ENCODE results near the gene HAP1. TPM values are rescaled to one million over a fixed set of nuclear protein-coding genes. Genes with fewer than 3 reads are reported as not detected.

Gene HAP1
- total RNA-seq, 1 donor from 2014 or later: 0.45 TPM

GRCh38 chr17:41738077-41738800 is 3.8 kb upstream of the HAP1 start:
- DNase-seq (ENCODE audit: low spot score in 2 of 2, unreplicated experiment in 2 of 2): peak; percentile 67 to 88
- no peaks in the 10 kb centered on the region for H3K36me3 Mint-ChIP-seq
- peaks cover 47% of the 10 kb centered on the region for H3K27me3 Mint-ChIP-seq (ENCODE audit: low read depth)
- no peak overlapping the region for H3K4me3 Mint-ChIP-seq
- TF ChIP-seq CTCF (IDR thresholded peaks at IDR 0.05; ENCODE audit: unreplicated experiment): peak; percentile 97
- H3K9me3 Mint-ChIP-seq: no peaks in the 10 kb centered on the region
- peaks cover 16% of the 10 kb centered on the region for H3K4me1 Mint-ChIP-seq
- peak overlapping the region; percentile 47 for H3K27ac Mint-ChIP-seq

GRCh38 chr17:41737680-41738023 is 3.2 kb upstream of the HAP1 start:
- H3K4me1 Mint-ChIP-seq: peaks cover 16% of the 10 kb centered on the region
- TF ChIP-seq CTCF (IDR thresholded peaks at IDR 0.05; ENCODE audit: unreplicated experiment): no peak
- no peak overlapping the region for H3K4me3 Mint-ChIP-seq
- no peak overlapping the region for H3K27ac Mint-ChIP-seq
- H3K36me3 Mint-ChIP-seq: no peaks in the 10 kb centered on the region
- H3K27me3 Mint-ChIP-seq (ENCODE audit: low read depth): peaks cover 53% of the 10 kb centered on the region
- no peak for DNase-seq (ENCODE audit: low spot score in 2 of 2, unreplicated experiment in 2 of 2)
- no peaks in the 10 kb centered on the region for H3K9me3 Mint-ChIP-seq

GRCh38 chr17:41736983-41737679 is 2.7 kb upstream of the HAP1 start:
- no peak overlapping the region for H3K4me3 Mint-ChIP-seq

DNA sequence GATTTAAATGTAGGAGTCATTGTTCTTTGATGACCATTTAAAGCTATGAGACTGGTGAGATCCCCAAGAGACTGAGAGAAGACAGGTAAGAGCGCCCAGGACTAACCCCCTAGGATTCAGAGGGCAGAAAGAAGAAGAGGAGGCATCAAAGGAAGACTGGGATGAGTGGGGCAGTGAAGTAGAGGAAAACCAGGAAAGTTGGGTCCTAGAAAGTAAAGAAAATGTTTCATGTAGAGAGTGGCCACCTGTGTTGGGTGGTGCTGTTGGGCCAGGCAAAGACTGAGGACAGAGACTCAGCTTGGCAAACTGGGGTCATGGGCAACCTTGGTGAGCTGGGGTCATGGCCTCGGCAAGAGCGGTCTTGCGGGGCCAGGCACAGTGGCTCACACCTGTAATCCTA is 1.3 kb upstream of the HAP1 start:
- peak overlapping the region; percentile 3 for H3K4me3 Mint-ChIP-seq

More at GRCh38 chr17:41736983-41737679, 2.7 kb upstream of the HAP1 start:
- Mint-ChIP-seq H3K27ac (no peak overlapping the region), H3K4me1 (peaks cover 16% of the 10 kb centered on the region), H3K27me3 (ENCODE audit: low read depth) (peaks cover 58% of the 10 kb centered on the region), H3K36me3 (no peaks in the 10 kb centered on the region), H3K9me3 (no peaks in the 10 kb centered on the region)
- no peak for DNase-seq (ENCODE audit: low spot score in 2 of 2, unreplicated experiment in 2 of 2)
- TF ChIP-seq CTCF (IDR thresholded peaks at IDR 0.05; ENCODE audit: unreplicated experiment): no peak

DNA sequence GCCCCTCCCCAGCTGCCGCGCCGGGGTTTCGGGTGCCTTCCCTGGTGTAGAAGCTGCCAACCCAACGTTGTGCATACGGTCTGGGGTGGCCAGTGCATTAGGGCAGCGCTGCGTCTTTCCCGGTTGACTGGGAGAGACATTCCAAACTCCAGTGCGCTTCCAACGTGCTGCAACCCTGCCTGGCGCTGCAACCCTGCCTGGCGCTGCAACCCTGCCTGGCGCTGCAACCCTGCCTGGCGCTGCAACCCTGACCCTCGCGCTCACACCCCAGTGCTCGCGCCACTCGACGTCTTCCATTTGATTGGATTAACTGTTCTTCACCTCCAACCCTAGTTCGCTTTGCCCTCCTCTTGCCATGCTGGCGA is 488 bp upstream of the HAP1 start:
- TF ChIP-seq CTCF (IDR thresholded peaks at IDR 0.05; ENCODE audit: unreplicated experiment): no peak
- Mint-ChIP-seq H3K27me3 (ENCODE audit: low read depth) (peaks cover 79% of the 10 kb centered on the region), H3K36me3 (no peaks in the 10 kb centered on the region), H3K27ac (no peak overlapping the region), H3K9me3 (no peaks in the 10 kb centered on the region), H3K4me1 (peaks cover 14% of the 10 kb centered on the region), H3K4me3 (peak overlapping the region; percentile 64)
- DNase-seq (ENCODE audit: low spot score in 2 of 2, unreplicated experiment in 2 of 2): no peak

More for the DNA sequence above, 1.3 kb upstream of the HAP1 start:
- no peaks in the 10 kb centered on the region for H3K36me3 Mint-ChIP-seq
- peaks cover 14% of the 10 kb centered on the region for H3K4me1 Mint-ChIP-seq
- TF ChIP-seq CTCF (IDR thresholded peaks at IDR 0.05; ENCODE audit: unreplicated experiment): no peak
- peaks cover 72% of the 10 kb centered on the region for H3K27me3 Mint-ChIP-seq (ENCODE audit: low read depth)
- no peaks in the 10 kb centered on the region for H3K9me3 Mint-ChIP-seq
- DNase-seq (ENCODE audit: low spot score in 2 of 2, unreplicated experiment in 2 of 2): no peak
- no peak overlapping the region for H3K27ac Mint-ChIP-seq
